ENCODE measurements around the gene CXorf66.
"Not testable (repeated sequence)": the region's sequence is repeated elsewhere in the genome, so short reads cannot be mapped to it uniquely, and the experiment has no call there.

The CXorf66 gene

GRCh38 chrX:139965421-139965820 lies at the start of gene CXorf66:
Gene CXorf66, minus strand, starts transcription at chrX:139965521. Its CDS starts 25 bp downstream, at chrX:139965496.
- no peak for DNase-seq

DNA sequence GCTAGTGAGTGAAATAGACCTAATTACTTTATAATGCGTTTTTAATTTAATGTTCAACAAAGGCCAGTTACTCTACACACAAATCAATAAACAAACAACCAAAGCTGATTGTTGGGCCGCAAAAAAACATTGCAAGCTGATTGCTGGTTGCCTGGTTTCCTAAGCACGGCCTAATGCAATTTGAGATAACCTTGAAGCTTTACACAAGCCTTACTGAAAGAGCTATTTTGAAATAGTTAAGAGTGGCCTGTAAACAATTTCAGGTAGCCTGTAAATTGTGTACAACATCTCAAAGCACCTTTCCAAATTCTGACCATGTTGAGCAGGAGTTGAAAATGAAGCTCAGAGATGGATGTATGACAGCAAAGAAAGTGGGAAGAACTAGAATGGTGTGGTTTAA lies 17.5 kb upstream of the CXorf66 start:
- DNase-seq = no peak

- DNase-seq = no peak
Observed at GRCh38 chrX:139974471-139974870, 9.2 kb upstream of the CXorf66 start.

DNA sequence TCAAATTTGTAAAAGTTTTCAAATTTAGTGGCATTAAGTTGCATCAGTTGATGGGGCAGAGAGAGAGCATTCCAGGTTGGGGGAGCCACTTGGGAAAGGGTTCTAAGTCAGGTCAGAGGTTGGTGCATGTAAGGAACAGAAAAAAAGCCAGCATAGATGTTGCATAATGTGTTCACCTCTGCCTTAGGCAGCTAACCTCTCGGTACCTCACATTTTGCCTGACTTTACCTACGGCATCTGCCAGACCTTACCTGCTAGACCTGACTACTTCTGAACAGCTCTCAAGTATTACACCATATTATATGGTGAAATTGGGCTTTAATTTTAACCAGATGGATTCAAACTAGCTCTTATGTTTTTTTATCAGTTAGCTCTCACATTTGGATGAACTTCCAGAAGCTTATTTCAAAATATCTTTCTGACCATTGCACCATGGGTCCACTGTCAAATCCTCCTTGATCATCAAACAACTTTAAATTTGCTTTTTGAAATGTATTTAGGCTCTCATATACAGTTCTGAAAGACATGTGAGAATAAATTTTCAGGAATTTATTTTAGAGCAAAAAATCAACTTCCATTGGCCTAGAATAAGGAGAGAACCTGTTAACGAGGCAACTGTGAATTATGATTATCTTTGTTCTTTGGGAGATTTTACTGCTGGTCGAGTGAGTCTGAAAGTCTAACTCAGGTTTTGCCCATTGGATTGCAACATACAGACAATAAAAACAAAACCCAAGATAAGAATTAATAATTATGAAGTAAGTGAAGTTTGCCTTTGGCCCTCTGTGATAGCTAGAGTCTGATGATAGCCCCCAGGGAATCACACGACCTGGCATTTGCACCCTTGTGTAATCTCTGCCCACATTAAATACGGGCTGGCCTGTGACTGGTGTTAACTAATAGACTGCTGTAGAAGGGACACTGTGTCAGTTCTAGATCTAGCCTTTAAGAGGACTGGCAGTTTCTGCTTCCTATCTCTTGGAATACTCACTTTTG lies 7.6 kb upstream of the CXorf66 start:
- no peak for DNase-seq

GRCh38 chrX:139972113-139972512 lies 6.8 kb upstream of the CXorf66 start:
- no peak for DNase-seq

- no peak for DNase-seq
Observed at GRCh38 chrX:139971394-139971749, 6.1 kb upstream of the CXorf66 start.

DNA sequence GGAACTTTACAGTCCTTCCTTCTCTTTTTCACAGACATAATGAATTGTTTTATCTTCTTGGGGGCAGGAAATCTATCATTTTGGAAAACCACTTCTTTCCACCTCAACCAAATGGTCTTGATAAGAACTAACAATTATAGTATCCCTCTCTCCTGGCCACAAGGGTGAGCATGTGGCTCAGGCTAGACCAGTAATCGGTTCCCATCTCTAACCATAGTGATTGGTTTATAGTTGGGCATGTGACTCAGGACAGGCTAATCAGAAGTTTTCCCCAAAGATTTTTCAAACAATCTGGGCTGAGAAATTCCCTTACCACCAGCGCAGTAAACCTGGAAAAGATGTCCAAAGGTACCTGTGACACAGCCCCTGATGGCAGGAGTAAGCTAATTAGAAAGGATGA lies 4.0 kb upstream of the CXorf66 start:
- DNase-seq = no peak

DNA sequence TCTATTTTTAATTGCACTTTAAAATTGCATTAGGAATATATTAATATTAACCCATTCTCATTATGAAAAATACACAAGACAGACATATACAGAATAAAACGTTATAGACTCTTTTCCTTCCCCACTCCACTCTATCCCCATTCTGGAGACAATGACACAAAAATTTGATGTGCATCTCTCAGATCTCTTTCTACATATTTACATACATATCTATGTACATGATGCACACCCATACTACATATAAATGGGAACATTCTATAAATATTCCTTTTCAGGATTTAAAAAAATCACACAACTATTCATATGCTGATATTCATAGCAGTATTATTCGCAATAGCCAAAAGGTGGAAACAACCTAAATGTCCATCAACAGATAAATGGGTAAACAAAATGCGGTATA lies 2.4 kb upstream of the CXorf66 start:
- DNase-seq = no peak

DNA sequence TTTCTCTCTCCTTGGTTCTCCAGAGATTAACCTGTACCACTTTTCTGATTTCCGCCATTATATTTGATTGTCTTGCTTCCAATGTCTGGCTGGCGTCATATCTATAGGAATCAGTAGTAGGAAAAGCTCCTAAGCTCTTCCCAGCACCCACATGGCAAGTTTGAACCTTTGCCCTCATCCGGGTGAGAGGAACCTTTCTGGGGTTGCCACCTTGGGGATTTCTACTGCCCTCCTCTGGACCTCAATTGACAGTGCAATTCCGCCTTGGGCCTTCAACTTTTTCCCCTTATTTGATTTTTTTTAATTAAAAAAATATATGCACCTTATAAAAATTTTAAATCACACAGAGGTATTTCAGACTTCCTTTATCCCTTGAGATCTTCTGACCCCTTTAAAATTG lies 2.0 kb upstream of the CXorf66 start:
- no peak for DNase-seq

- DNase-seq = not testable (repeated sequence)
Observed at GRCh38 chrX:139966159-139966558, 838 bp upstream of the CXorf66 start.

- DNase-seq = not testable (repeated sequence)
Observed at GRCh38 chrX:139961091-139961490, 4.2 kb downstream of the CXorf66 start.

DNA sequence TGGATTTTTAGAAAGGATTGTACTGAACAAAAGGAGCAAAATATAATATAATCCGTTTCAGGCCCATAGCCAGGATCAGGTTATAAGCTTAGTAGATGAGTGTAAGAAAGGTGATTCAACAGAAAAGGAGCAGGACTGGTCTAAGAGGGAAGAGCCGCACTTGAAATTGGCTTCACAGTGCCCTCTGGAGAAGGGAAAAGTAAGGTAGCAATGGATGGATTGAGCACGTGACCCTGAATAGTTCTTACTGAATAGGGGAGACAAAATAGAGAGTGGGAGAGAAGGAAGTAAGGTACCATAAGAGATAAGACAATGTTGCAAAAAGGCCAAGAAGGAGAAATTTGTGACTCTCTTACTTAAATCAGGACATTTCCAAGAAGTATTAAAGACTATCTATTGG lies 15.6 kb downstream of the CXorf66 start:
- DNase-seq = no peak

DNA sequence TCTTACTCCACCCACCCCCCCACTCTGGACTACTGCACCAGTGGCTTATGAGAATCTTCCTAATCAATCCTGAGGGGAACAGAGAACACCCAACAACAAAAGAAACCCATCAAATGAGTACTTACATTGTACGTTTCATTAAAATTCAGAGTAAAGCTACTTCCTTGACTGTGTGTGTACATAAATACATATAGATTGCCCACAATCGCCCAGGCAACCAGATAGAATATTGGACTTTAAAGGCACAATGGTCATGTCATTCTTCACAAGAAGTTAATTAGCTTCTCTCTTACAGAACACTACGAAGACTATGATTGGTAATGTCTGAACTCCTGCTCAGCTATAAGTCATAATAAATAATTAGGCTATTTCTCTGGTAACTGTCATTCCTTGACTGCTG lies 20.2 kb downstream of the CXorf66 start:
- DNase-seq = no peak

DNA sequence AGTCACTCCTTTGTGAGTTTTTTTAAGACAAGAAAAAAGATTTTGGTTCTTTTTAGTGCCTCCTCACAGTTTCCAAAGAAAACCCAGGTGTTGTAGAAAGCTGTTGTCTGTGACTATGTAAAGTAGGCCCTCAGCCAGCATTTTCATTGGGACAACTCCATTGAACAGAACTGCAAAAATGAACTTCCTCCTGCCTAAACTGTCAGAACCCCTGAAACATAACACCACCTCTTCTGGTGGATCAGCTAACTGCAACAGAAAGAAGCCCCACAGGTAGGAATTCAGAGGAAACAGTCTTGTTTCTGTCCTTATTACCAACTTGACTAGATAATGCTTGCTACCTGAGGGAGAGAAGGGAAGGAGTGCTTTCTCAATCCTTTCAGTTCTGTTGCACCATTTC lies 29.1 kb downstream of the CXorf66 start:
- DNase-seq = no peak

DNA sequence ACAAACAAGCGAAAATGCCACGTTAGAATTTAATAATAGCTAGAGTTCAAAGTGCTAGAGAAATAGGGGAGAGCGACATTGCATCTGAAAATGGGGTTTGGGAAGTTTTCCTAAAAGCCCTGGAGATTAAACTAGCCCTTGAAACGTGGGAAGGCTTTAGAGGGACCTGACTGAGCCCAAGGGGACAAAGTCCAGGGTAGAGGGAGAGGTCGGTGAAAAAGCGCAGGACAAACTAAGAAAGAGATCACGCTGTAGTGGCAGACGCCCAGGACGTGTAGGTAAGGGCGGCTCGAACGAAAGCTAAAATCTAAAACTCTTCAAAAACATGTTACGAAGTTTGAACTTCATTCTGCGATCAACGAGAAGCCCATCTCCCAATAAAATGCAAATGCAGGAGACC lies 31.4 kb downstream of the CXorf66 start:
- DNase-seq = no peak

DNA sequence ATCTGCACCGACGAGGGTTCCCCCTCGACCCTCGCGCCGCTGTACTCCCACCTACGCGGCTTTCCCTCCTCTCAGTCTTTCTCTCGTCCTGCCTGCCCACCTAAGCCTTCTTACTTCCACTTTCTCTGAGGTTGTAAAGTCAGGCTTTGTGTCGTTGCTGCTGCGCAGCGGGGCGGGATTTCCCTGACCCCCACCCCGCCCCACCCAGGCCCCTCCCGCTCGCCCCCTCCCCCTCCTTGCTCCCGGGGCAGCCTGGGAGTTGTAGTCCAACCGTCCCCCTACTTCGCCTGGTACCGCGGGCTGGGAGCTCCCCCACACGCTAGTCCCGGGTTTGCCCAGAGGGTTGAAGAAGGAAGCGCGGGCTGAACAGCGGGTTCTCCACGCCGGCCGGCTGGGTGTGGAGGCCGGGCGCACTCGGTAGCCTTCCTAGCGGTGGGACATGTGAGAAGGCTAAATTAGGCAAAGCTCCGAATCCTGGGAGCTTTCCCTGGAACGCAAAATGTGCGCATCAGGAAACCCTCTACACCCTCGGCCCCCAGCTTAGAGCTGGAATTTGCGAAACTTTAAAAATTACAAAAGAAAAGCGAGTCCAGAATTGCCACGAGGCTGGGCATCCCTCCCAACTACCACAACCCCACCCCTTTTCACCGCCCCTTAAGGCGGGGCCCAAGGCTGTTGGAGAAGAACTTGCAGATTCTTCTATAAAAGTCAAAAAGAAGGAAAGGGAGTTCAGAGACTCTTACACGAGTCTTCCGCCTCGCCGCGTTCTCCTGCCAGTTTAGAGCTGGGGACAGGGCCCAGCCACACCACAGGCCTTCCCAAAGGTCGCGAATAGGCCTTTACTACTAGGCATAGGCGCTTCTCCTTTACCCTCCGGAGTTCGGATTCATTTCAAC lies 32.2 kb downstream of the CXorf66 start, which contains the start of gene ATP11C:
ATP11C (minus strand) TSS at position 153 of the 896 bp plus-strand sequence. CDS start 1,011 bp downstream, outside the sequence.
- peak; percentile 25 for DNase-seq

DNA sequence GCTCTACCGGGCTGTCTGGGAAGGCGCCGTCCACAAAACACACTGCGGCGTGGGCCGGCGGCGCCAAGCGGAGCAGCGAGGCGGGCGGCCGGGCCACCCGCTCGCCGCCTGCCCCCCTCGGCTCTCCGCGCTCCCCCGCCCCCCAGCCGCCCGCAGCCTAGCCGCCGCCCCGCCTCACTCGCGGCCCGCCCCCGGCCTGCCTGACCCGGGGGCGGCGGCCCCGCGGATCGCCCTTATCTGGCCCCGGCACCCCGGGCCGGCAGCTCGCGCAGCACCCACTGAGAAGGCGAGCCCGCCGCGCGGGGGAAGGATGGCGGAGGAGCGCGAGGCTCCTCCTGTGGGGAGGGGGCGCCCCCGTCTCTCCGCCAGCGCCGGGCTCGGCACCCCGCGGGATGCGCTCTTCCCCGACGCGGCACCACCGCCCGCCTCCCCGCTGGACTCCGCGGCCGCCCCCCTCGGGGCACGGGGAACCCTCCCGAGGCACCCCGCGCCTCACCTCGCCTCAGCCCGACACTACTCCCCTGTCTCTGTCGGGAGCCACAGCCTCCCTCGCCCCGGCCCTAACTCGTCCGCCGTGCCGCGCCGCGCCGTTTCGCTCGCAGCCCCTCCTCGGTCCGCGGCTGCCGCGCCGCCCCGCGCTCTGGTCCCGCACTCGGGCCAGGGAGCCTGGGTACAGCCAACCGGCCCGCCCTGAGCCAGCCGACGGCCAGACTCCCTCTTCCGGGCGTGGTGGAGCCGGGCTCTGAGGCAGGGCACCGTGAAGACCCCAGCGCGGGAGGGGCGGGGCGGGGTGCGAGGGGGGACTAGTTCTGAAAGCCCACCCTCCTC lies 33.0 kb downstream of the CXorf66 start:
- DNase-seq = no peak

GRCh38 chrX:139931646-139932072 lies 33.7 kb downstream of the CXorf66 start:
- no peak for DNase-seq

DNA sequence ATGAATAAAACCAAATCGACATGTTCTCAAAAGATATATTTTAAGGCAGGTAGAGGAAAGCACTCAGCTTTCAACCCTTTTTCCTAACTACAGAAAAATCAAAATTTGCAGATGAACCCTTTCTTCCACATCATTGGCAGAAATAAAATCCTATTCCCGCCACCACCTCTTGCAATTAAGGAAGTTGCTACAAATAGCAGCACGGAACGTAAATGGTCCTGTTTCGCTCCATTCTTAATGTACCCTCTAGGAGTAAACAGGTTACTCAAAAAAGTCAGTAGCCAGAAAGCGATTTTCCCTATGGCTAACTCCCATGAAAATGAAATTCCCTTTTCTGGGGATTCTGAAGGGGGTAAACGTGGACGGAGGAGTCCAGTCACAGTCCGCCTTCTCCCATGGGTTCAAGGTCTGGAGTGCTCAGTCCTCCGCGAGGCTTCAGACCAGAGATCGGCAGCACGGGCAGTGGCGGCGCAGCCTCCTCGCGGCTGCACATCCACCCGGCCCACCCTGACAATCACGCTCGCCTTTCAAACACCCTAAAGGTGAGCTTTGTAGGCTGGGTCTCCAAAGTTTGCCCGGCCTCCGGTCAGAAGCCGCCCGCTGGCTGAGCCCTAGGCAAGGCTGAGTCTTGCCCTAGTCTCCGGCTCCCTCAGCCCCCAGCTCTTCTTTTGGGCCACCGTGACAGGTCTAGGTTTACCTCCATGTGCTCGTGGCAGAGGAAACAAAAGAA lies 34.2 kb downstream of the CXorf66 start:
- DNase-seq = no peak

DNA sequence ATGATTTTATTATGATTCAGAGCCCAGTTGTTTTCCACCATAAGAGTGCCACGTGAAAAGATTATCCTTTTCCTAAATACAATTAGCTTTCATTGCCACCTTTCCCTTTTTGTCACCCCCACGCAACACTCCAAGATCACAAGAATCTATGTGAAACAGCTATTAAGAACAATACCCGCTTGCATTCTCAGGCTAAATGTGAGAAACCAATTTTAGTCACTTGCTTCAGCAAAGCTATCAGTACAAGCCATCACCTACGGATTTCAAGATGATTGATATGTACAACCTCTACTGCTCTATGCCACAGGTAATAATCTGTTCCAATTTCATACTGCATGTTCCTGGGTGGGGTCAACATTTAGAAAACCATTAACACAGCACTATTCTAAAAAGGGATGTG lies 34.9 kb downstream of the CXorf66 start:
- no peak for DNase-seq

DNA sequence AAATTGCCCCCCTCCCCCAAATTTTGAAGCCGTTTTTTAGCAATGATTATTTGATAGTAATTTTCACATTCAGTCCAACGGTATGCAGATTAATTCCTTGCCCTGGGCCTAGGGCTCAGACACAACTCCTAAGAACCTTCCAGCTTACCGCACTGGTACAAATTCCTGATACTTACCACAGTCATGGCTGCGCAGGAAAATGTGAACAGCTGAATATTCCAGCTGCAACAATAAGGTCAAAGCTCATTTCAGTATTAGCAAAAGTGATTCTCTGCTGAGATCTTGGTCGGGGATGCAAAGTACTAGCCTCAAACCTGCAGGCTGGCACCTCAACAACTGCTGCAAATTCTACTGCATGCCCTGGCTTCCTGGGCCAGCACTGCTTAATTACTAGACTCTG lies 35.4 kb downstream of the CXorf66 start:
- no peak for DNase-seq

DNA sequence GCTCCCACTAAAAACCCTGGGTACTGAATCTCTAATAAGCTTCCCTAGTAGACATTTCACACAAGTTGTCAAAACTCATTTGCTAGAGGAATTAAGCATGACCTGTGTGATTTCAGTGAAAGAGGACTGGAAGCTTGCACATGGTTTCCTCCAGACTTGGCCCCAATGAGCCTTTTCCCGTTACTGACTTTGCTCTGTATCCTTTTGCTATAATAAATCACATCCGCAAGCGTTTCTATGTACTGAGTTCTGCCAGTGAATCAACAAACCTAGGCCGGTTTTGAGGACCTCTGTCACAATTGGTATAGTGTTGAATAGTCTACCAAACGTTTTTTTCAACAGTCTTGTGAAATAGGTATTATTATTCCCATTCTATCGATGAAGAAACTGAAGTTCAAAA lies 40.6 kb downstream of the CXorf66 start:
- DNase-seq = no peak
